GM23248 (cell line): ENCODE measurements around the gene STEAP3. TPM values are rescaled to one million over a fixed set of nuclear protein-coding genes. Genes with fewer than 3 reads are reported as not detected.

Experiments
- DNase-seq: peaks from one replicate; pipeline ENCODE4 v3.0.0-alpha.2; 2015
- H2AFZ ChIP-seq: fragments of 200-600 bp; sonication (generic); 2 replicates; pipeline ENCODE4 v1.6.1; 2016; ENCODE audit warnings: antibody characterized with exemption
- H3F3A ChIP-seq: fragments of 200-600 bp; sonication (generic); 2 replicates; pipeline ENCODE4 v1.6.1; 2016; ENCODE audit warnings: mild to moderate bottlenecking, antibody characterized with exemption, mixed run types; ENCODE audit not compliant: insufficient read depth
- H3K27ac ChIP-seq: fragments of 200-600 bp; sonication (generic); 2 replicates; pipeline ENCODE4 v1.5.1; 2016; ENCODE audit warnings: mild to moderate bottlenecking
- H3K27me3 ChIP-seq: fragments of 200-600 bp; sonication (generic); replicated peaks from 2 replicates; pipeline ENCODE4 v1.6.1; 2016; ENCODE audit warnings: mild to moderate bottlenecking; ENCODE audit not compliant: insufficient read depth
- H3K36me3 ChIP-seq: fragments of 200-600 bp; sonication (generic); 2 replicates; pipeline ENCODE4 v1.6.1; 2016; ENCODE audit warnings: low read depth, mild to moderate bottlenecking
- H3K4me1 ChIP-seq: fragments of 200-600 bp; sonication (generic); 2 replicates; pipeline ENCODE4 v1.6.1; 2016; ENCODE audit warnings: mild to moderate bottlenecking; ENCODE audit not compliant: insufficient read depth
- H3K4me2 ChIP-seq: fragments of 200-600 bp; sonication (generic); one replicate; pipeline ENCODE4 v1.6.1; 2016; ENCODE audit warnings: mild to moderate bottlenecking; ENCODE audit not compliant: unreplicated experiment
- H3K4me3 ChIP-seq: fragments of 200-600 bp; sonication (generic); 2 replicates; pipeline ENCODE4 v1.5.1; 2016; ENCODE audit warnings: mild to moderate bottlenecking
- H3K79me2 ChIP-seq: fragments of 200-600 bp; sonication (generic); 2 replicates; pipeline ENCODE4 v1.6.1; 2016; ENCODE audit warnings: mild to moderate bottlenecking; ENCODE audit not compliant: insufficient read depth
- H3K9ac ChIP-seq: fragments of 200-600 bp; sonication (generic); 2 replicates; pipeline ENCODE4 v1.6.1; 2016; ENCODE audit warnings: mild to moderate bottlenecking
- H3K9me2 ChIP-seq: fragments of 200-600 bp; sonication (generic); 2 replicates; pipeline ENCODE4 v1.6.1; 2016; ENCODE audit warnings: mixed run types, mild to moderate bottlenecking, moderate library complexity; ENCODE audit not compliant: insufficient read depth
- H3K9me3 ChIP-seq: fragments of 200-600 bp; sonication (generic); one replicate; pipeline ENCODE4 v1.6.1; 2017; ENCODE audit warnings: low read depth
- H4K20me1 ChIP-seq: fragments of 200-600 bp; sonication (generic); 2 replicates; pipeline ENCODE4 v1.6.0; 2016; ENCODE audit not compliant: insufficient read depth
- EZH2 ChIP-seq: fragments of 200-600 bp; sonication (generic); IDR thresholded peaks from 2 replicates; pipeline ENCODE4 v1.6.1; 2018; ENCODE audit warnings: antibody characterized with exemption, mild to moderate bottlenecking; ENCODE audit not compliant: insufficient read depth, poor library complexity, severe bottlenecking
- EZH2phosphoT487 ChIP-seq: fragments of 200-600 bp; sonication (generic); IDR thresholded peaks from 2 replicates; pipeline ENCODE4 v1.6.1; 2018; ENCODE audit warnings: antibody characterized with exemption, moderate library complexity, mild to moderate bottlenecking, low read depth; ENCODE audit not compliant: insufficient read depth
- WGBS, 2 experiments: methylation state at CpG; one replicate each; pipeline ENCODE4 v1.1.6; 2015 to 2017; ENCODE audit warnings: low lambda C conversion rate in 2 of 2, low coverage in 1 of 2; ENCODE audit errors: missing lambda C conversion rate in 2 of 2; 5-methylcytosine and 5-hydroxymethylcytosine counted together
- in situ Hi-C: fragments of 300-500 bp; cut with MboI; formaldehyde crosslinking; loops from 2 replicates; pipeline ENCODE4 v1.15.0; 2020
- polyA plus RNA-seq: library from polyadenylated mRNA; unstranded; fragments of >200 nt; fragmentation: Nextera tagmentation; extraction: Ambion mirVana; gene quantifications from 2 replicates; pipeline ENCODE4 v1.2.1, GENCODE V29; 2016
- total RNA-seq: library from RNA; depleted of rRNA; stranded (reverse); fragments of >200 nt; shearing (Covaris generic); gene quantifications from 2 replicates; pipeline ENCODE4 v1.2.3, GENCODE V29; 2014

The STEAP3 gene
- total and polyA plus RNA-seq, 2 experiments from 2014 or later = 29.5 to 31.3 TPM

DNA sequence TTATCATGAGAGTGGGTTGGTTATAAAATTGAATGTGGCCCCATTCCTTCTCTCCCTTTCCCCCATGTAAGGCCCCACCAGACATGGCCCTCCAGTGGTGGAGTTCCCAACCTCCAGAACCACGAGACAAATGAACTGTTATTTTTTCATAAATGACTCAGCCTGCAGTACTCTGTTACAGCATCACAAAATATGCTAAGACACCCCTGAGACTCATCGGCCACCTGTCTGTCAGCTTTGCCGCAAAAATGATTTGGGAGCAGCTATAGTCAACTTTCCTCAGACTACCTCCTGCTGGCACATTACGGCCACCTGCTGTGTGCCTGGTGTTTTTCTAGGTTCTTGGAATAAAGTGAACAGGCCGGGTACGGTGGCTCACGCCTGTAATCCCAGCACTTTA lies 43.6 kb upstream of the STEAP3 start:
- peak; percentile 32 for DNase-seq
- Histone ChIP-seq H3K27me3 (no peaks in the 10 kb centered on the region; the same call in 1 of the 2 replicates), H3K27ac (no peak overlapping the region), H3K4me1 (peaks cover 7% of the 10 kb centered on the region; the same call in 1 of the 2 replicates), H3K9me3 (no peaks in the 10 kb centered on the region), H3F3A (no peaks in the 10 kb centered on the region), H3K4me3 (no peak overlapping the region), H3K79me2 (no peaks in the 10 kb centered on the region), H3K9ac (no peak overlapping the region), H3K36me3 (no peaks in the 10 kb centered on the region), H2AFZ (no peak overlapping the region), H3K9me2 (no peaks in the 10 kb centered on the region), H4K20me1 (no peaks in the 10 kb centered on the region), H3K4me2 (no peak overlapping the region)
- TF ChIP-seq EZH2 (no peak), EZH2phosphoT487 (no peak)
- WGBS, 2 experiments = 79 to 82% methylated on average over 7 of the region's 7 CpGs
- in situ Hi-C loops = no loop called here

- H3K36me3 ChIP-seq = no peaks in the 10 kb centered on the region
- in situ Hi-C loops = no loop called here
- no peaks in the 10 kb centered on the region for H3K9me3 ChIP-seq
- no peak overlapping the region for H3K4me3 ChIP-seq
- H3K4me2 ChIP-seq = no peak overlapping the region
- DNase-seq = no peak
- peaks cover 7% of the 10 kb centered on the region; the same call in 1 of the 2 replicates for H3K4me1 ChIP-seq
- no peak overlapping the region for H2AFZ ChIP-seq
- no peaks in the 10 kb centered on the region for H3F3A ChIP-seq
- TF ChIP-seq EZH2phosphoT487 = no peak
- TF ChIP-seq EZH2 = no peak
- no peak overlapping the region for H3K9ac ChIP-seq
- H3K27me3 ChIP-seq = no peaks in the 10 kb centered on the region; the same call in 1 of the 2 replicates
- no peak overlapping the region for H3K27ac ChIP-seq
- 74% methylated on average over 5 of the region's 5 CpGs for WGBS, 2 experiments
- H3K9me2 ChIP-seq = no peaks in the 10 kb centered on the region
- H4K20me1 ChIP-seq = no peaks in the 10 kb centered on the region
- H3K79me2 ChIP-seq = no peaks in the 10 kb centered on the region
These were observed 42.7 kb upstream of the STEAP3 start for GRCh38 chr2:119180892-119181291.

DNA sequence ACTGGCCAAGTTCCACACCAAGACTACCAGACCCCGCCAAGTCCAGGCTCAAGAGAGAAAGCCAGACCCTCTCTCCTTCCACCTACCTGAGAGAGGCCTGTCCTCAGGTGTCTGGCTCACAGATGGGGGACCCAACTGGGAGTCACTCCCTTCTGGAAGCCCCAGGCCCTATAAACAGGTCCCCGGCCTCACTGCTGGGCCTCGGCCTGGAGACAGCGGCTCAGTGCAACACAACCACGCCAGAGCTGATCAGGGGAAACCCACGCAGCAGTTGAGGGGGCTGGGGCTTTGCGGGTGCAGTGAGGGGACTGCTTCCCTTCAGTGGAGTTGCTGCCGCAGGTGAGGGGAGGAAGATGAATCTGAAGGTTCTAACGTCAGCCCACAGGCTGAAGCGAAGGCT lies 42.2 kb upstream of the STEAP3 start:
- 76 to 80% methylated on average over 10 of the region's 10 CpGs for WGBS, 2 experiments
- no peak overlapping the region for H3K4me3 ChIP-seq
- in situ Hi-C loops = no loop called here
- no peaks in the 10 kb centered on the region for H3K9me2 ChIP-seq
- no peak overlapping the region for H3K27ac ChIP-seq
- H3K27me3 ChIP-seq = no peaks in the 10 kb centered on the region; the same call in 1 of the 2 replicates
- no peaks in the 10 kb centered on the region for H3K9me3 ChIP-seq
- no peak overlapping the region for H3K9ac ChIP-seq
- TF ChIP-seq EZH2 = no peak
- no peak for TF ChIP-seq EZH2phosphoT487
- no peak overlapping the region for H2AFZ ChIP-seq
- H3K79me2 ChIP-seq = no peaks in the 10 kb centered on the region
- H3K4me2 ChIP-seq = no peak overlapping the region
- no peak for DNase-seq
- H3F3A ChIP-seq = no peaks in the 10 kb centered on the region
- peaks cover 7% of the 10 kb centered on the region; the same call in 1 of the 2 replicates for H3K4me1 ChIP-seq
- H3K36me3 ChIP-seq = no peaks in the 10 kb centered on the region
- H4K20me1 ChIP-seq = no peaks in the 10 kb centered on the region

- in situ Hi-C loops = no loop called here
- TF ChIP-seq EZH2 (no peak), EZH2phosphoT487 (no peak)
- Histone ChIP-seq H3K36me3 (no peaks in the 10 kb centered on the region), H3K9me3 (no peaks in the 10 kb centered on the region), H4K20me1 (no peaks in the 10 kb centered on the region), H3K4me1 (peaks cover 7% of the 10 kb centered on the region; the same call in 1 of the 2 replicates), H3K79me2 (no peaks in the 10 kb centered on the region), H2AFZ (no peak overlapping the region), H3K9ac (no peak overlapping the region), H3F3A (no peaks in the 10 kb centered on the region), H3K9me2 (no peaks in the 10 kb centered on the region), H3K4me3 (no peak overlapping the region), H3K27ac (no peak overlapping the region), H3K27me3 (no peaks in the 10 kb centered on the region; the same call in 1 of the 2 replicates), H3K4me2 (no peak overlapping the region)
- no peak for DNase-seq
- 75 to 88% methylated on average over 13 of the region's 13 CpGs for WGBS, 2 experiments
These were observed 41.7 kb upstream of the STEAP3 start for GRCh38 chr2:119181791-119182445.
